Pancreas (tissue), 10 donors: ENCODE results near the gene SF3A1. TPM values are rescaled to one million over a fixed set of nuclear protein-coding genes. Genes with fewer than 3 reads are reported as not detected.

Experiments used
- ATAC-seq, 4 donors: fragments of 200-7000 bp; cut with Tn5 transposase; one replicate each; pipeline versions ENCODE4 v1.8.0 to v1.9.1; 2020; ENCODE audit warnings: mild to moderate bottlenecking in 4 of 4, moderate library complexity in 4 of 4
- DNase-seq, 6 donors: peaks; one replicate each; pipeline ENCODE4 v3.0.0-alpha.2; 2020
- FAIRE-seq: peaks from 2 replicates; lab custom pipeline; 2012; peaks lifted over from hg19 to GRCh38; lab: Jason Lieb, UNC
- H3K27ac ChIP-seq, 4 donors: fragments of 200-600 bp; sonication (generic); 1 replicate in 3 of 4; 2 replicates in 1 of 4; pipeline versions ENCODE4 v1.5.0 to v1.8.0; 2020
- H3K27me3 ChIP-seq, 4 donors: fragments of 200-600 bp; one replicate each; pipeline ENCODE4 v1.8.0; 2021
- H3K36me3 ChIP-seq, 3 donors: fragments of 200-600 bp; sonication (generic) in 1 of 3; one replicate each; pipeline versions ENCODE4 v1.5.0 to v1.8.0; 2020 to 2021
- H3K4me1 ChIP-seq, 3 donors: fragments of 200-600 bp; one replicate each; pipeline ENCODE4 v1.8.0; 2021
- H3K4me3 ChIP-seq, 4 donors: fragments of 200-600 bp; sonication (generic) in 2 of 4; one replicate each; pipeline versions ENCODE4 v1.5.0 to v1.8.0; 2020 to 2021
- H3K9me3 ChIP-seq, 4 donors: fragments of 200-600 bp; one replicate each; pipeline ENCODE4 v1.8.0; 2021
- CTCF ChIP-seq, 4 donors: fragments of 200-600 bp; sonication (generic) in 3 of 4; IDR thresholded peaks; one replicate each; pipeline versions ENCODE4 v1.5.0 to v1.8.0; 2021; ENCODE audit warnings: antibody characterized with exemption in 4 of 4
- WGBS, 2 donors: extraction: QIAGEN DNeasy Blood & Tissue Kit; methylation state at CpG; one replicate each; pipeline ENCODE4 v1.1.7; 2013; 5-methylcytosine and 5-hydroxymethylcytosine counted together
- intact Hi-C, 3 donors: fragments of 100-400 bp; cut with DNase I; formaldehyde crosslinking; loops; one replicate each; pipeline versions ENCODE4 v1.11.1 to v1.14.2; 2022
- polyA plus RNA-seq, 2 donors: library from polyadenylated mRNA; stranded (reverse); fragments of 200-250 nt; gene quantifications; one replicate each; pipeline ENCODE4 v1.2.3, GENCODE V29; 2013
- total RNA-seq, 6 donors: library from RNA; stranded (reverse); fragmentation: NEBNext Ultra II Directional in 4 of 6; extraction: Animal tissue kit (Norgen Biotek cat#: 25700) in 4 of 6; gene quantifications; one replicate each; pipeline versions ENCODE4 v1.2.1 to v1.2.4, GENCODE V29; 2021 to 2023
- donor health status: healthy with polysubstance abuse.
- donor health status: DM: no; HTN: no; CAD: no; lungs with moderate emphysema.
- donor health status: DM: no; HTN: no; CAD: no.
- donor health status: control.
- donor health status: control.
- donor health status: Bipolar disorder and iron deficiency.
- donor health status: DM: yes; HTN: yes; CAD: no.
- donor health status: DM: no; HTN: no; CAD: no.
- donor health status: DM: no; HTN: no; CAD: no.
- donor health status: DM: yes; HTN: yes; CAD: no.

SF3A1 gene
- total and polyA plus RNA-seq, 8 donors = 19.2 to 102 (median 85.8) TPM

- no peak overlapping the region for H3K4me3 ChIP-seq
- no peak for TF ChIP-seq CTCF (IDR thresholded peaks at IDR 0.05)
- intact Hi-C loops = no loop called here
- 85 to 94% methylated on average over 1 of the region's 1 CpG for WGBS, 2 donors
- FAIRE-seq = no peak
- H3K36me3 ChIP-seq = no peaks in the 10 kb centered on the region
- ATAC-seq = no peak
- DNase-seq = no peak
- H3K27me3 ChIP-seq = no peaks in the 10 kb centered on the region
- peaks cover 37 to 87% (median 48%) of the 10 kb centered on the region in 3 donors for H3K4me1 ChIP-seq
- no peaks in the 10 kb centered on the region for H3K9me3 ChIP-seq
- peak overlapping the region in 1 of 4 donors; percentile 68 for H3K27ac ChIP-seq
Measured at GRCh38 chr22:30306627-30307011, 50.1 kb downstream of the SF3A1 start.

GRCh38 chr22:30305906-30306626 lies 50.6 kb downstream of the SF3A1 start:
- no peak for DNase-seq
- Histone ChIP-seq H3K9me3 (no peaks in the 10 kb centered on the region), H3K27me3 (no peaks in the 10 kb centered on the region), H3K27ac (peak overlapping the region in 3 of 4 donors; percentile 44 to 76 (median 68)), H3K4me3 (peak overlapping the region in 1 of 4 donors; percentile 3), H3K36me3 (no peaks in the 10 kb centered on the region), H3K4me1 (peaks cover 32 to 83% (median 43%) of the 10 kb centered on the region in 3 donors)
- 52 to 68% methylated on average over 3 of the region's 3 CpGs for WGBS, 2 donors
- FAIRE-seq = no peak
- intact Hi-C loops = no loop called here
- no peak for TF ChIP-seq CTCF (IDR thresholded peaks at IDR 0.05)
- ATAC-seq = no peak

GRCh38 chr22:30305519-30305905 lies 51.2 kb downstream of the SF3A1 start:
- Histone ChIP-seq H3K4me3 (peak overlapping the region in 1 of 4 donors; percentile 3), H3K36me3 (no peaks in the 10 kb centered on the region), H3K9me3 (no peaks in the 10 kb centered on the region), H3K4me1 (peaks cover 26 to 78% (median 37%) of the 10 kb centered on the region in 3 donors), H3K27ac (peak overlapping the region in 3 of 4 donors; percentile 44 to 76 (median 68)), H3K27me3 (no peaks in the 10 kb centered on the region)
- DNase-seq (no peak), ATAC-seq (peak in 3 of 4 donors; percentile 28 to 40 (median 33)), FAIRE-seq (no peak)
- no peak for TF ChIP-seq CTCF (IDR thresholded peaks at IDR 0.05)
- intact Hi-C loops = no loop called here
- WGBS, 2 donors = 41 to 50% methylated on average over 4 of the region's 4 CpGs

GRCh38 chr22:30304495-30305244 lies 52.0 kb downstream of the SF3A1 start:
- TF ChIP-seq CTCF (IDR thresholded peaks at IDR 0.05) = no peak
- FAIRE-seq (no peak), ATAC-seq (peak; percentile 22 to 54 (median 38)), DNase-seq (no peak)
- intact Hi-C loops = no loop called here
- Histone ChIP-seq H3K27me3 (no peaks in the 10 kb centered on the region), H3K36me3 (no peaks in the 10 kb centered on the region), H3K4me3 (no peak overlapping the region), H3K4me1 (peaks cover 18 to 69% (median 29%) of the 10 kb centered on the region in 3 donors), H3K27ac (peak overlapping the region in 3 of 4 donors; percentile 44 to 76 (median 68)), H3K9me3 (no peaks in the 10 kb centered on the region)
- WGBS, 2 donors = 56 to 64% methylated on average over 7 of the region's 7 CpGs
